ENCODE results near the gene LRRFIP1.

DNA sequence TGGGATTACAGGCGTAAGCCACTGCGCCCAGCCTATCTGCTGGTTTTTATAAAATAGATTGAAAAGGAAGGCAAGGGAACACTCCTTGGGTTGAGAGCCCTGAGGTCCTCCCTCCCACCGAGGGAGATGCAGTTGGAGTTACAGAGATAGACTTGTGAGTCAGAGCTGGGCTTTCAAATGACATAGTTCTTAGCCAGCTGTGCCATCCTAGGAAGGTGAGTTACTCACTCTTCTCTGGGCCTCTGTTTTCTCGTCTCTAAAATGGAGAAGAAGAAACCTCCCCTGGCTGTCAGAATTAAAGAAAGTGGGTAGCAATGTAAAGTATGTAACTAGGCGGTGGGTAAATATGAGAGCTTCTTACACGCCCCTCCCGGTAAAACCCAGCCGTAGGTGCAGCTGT, 2.4 kb downstream of the LRRFIP1 start:
- TF ChIP-seq, protein P1, sequence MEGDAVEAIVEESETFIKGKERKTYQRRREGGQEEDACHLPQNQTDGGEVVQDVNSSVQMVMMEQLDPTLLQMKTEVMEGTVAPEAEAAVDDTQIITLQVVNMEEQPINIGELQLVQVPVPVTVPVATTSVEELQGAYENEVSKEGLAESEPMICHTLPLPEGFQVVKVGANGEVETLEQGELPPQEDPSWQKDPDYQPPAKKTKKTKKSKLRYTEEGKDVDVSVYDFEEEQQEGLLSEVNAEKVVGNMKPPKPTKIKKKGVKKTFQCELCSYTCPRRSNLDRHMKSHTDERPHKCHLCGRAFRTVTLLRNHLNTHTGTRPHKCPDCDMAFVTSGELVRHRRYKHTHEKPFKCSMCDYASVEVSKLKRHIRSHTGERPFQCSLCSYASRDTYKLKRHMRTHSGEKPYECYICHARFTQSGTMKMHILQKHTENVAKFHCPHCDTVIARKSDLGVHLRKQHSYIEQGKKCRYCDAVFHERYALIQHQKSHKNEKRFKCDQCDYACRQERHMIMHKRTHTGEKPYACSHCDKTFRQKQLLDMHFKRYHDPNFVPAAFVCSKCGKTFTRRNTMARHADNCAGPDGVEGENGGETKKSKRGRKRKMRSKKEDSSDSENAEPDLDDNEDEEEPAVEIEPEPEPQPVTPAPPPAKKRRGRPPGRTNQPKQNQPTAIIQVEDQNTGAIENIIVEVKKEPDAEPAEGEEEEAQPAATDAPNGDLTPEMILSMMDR (IDR thresholded peaks at IDR 0.05) = no peak
- TF ChIP-seq POLR2A (IDR thresholded peaks at IDR 0.05) = no peak

Data from ovary (tissue), 3 donors.